ENCODE data around the gene AK9. TPM values are rescaled to one million over a fixed set of nuclear protein-coding genes. Genes with fewer than 3 reads are reported as not detected.

Gene AK9
- total and polyA plus RNA-seq, 7 donors = 2.8 to 23.3 (median 14.3) TPM

DNA sequence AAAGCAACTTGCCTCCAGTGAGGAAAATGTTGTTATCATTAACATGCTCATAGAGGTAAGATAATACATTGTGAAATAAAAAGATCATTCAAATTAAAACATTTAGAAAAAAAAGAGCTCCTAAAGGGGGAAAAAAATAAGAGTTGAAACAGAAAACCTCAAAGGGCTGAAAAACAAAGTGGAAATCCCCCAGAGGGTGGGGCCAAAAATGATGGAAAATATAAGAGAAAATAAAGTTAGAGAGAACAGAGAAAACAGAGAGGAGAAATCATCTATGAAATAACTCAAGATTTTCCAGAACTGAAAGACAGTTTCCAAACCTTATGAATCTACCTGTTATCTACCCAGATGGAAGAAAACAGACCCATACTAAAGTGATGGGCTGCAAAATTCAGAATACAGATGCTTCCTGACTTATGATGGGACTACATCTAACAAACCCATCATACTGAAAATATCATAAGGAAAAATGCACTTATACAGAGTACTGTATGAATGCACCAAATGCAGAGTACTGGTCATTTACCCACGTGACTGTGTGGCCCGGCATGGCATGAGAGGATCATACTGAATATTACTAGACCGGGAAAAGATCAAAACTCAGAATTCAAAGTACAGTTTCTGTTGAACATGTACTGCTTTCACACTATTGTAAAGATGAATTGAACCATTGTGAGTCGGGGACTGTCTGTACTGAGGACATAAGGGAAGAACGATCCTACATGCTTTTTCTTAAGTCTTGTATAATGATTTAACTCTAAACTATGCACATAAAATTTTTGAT, 212.0 kb downstream of the AK9 start:
- peaks cover 0 to 45% (median 6%) of the 10 kb centered on the region in 4 donors for H3K36me3 ChIP-seq
- no peaks in the 10 kb centered on the region for H3K9me3 ChIP-seq
- 58 to 69% methylated on average over 5 of the region's 5 CpGs for WGBS, 2 donors
- H3K4me3 ChIP-seq = peak overlapping the region in 1 of 4 donors; percentile 4
- H3K27ac ChIP-seq = no peak overlapping the region
- peaks cover 3 to 55% (median 46%) of the 10 kb centered on the region in 4 donors for H3K4me1 ChIP-seq
- intact Hi-C loops (cut with DNase I) = no loop called here
- no peaks in the 10 kb centered on the region for H3K27me3 ChIP-seq
- no peak for DNase-seq
- TF ChIP-seq EP300 (IDR thresholded peaks at IDR 0.05) = no peak
- TF ChIP-seq, protein P1, sequence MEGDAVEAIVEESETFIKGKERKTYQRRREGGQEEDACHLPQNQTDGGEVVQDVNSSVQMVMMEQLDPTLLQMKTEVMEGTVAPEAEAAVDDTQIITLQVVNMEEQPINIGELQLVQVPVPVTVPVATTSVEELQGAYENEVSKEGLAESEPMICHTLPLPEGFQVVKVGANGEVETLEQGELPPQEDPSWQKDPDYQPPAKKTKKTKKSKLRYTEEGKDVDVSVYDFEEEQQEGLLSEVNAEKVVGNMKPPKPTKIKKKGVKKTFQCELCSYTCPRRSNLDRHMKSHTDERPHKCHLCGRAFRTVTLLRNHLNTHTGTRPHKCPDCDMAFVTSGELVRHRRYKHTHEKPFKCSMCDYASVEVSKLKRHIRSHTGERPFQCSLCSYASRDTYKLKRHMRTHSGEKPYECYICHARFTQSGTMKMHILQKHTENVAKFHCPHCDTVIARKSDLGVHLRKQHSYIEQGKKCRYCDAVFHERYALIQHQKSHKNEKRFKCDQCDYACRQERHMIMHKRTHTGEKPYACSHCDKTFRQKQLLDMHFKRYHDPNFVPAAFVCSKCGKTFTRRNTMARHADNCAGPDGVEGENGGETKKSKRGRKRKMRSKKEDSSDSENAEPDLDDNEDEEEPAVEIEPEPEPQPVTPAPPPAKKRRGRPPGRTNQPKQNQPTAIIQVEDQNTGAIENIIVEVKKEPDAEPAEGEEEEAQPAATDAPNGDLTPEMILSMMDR (IDR thresholded peaks at IDR 0.05) = no peak
- TF ChIP-seq POLR2A (IDR thresholded peaks at IDR 0.05) = no peak
- no peak for TF ChIP-seq POLR2AphosphoS5 (IDR thresholded peaks at IDR 0.05)

DNA sequence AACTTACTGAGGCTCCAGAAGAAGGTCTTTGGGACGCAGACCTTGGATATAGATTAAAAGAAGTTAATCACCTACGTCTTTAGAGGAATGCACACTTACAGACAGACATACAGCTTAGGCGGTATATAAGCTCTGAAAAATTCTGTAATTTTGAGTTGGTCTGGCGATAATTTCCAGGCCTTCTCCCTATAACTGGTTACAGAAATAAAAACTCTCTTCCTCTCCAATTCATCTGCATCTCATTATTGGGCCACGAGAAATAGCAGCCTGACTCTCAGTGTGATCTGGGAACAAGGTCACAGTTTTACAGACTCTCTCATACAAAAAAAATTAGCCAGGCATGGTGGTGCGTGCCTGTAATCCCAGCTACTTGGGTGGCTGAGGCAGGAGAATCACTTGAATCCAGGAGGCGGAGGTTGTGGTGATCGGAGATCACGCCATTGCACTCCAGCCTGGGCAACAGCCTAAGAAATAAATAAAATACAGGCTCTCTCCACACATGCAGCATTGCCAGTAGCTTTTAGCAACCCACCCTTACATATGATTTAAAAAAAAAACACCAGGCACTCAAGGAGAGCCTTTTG, 212.7 kb downstream of the AK9 start:
- Histone ChIP-seq H3K9me3 (no peaks in the 10 kb centered on the region), H3K27me3 (no peaks in the 10 kb centered on the region), H3K4me3 (no peak overlapping the region), H3K36me3 (peaks cover 0 to 53% (median 13%) of the 10 kb centered on the region in 4 donors), H3K4me1 (peaks cover 3 to 55% (median 46%) of the 10 kb centered on the region in 4 donors), H3K27ac (no peak overlapping the region)
- WGBS, 2 donors = 89 to 92% methylated on average over 9 of the region's 9 CpGs
- DNase-seq = no peak
- TF ChIP-seq POLR2A (IDR thresholded peaks at IDR 0.05) (no peak), EP300 (IDR thresholded peaks at IDR 0.05) (no peak), POLR2AphosphoS5 (IDR thresholded peaks at IDR 0.05) (no peak)
- TF ChIP-seq, protein P1 (IDR thresholded peaks at IDR 0.05) = no peak
- intact Hi-C loops (cut with DNase I) = no loop called here

DNA sequence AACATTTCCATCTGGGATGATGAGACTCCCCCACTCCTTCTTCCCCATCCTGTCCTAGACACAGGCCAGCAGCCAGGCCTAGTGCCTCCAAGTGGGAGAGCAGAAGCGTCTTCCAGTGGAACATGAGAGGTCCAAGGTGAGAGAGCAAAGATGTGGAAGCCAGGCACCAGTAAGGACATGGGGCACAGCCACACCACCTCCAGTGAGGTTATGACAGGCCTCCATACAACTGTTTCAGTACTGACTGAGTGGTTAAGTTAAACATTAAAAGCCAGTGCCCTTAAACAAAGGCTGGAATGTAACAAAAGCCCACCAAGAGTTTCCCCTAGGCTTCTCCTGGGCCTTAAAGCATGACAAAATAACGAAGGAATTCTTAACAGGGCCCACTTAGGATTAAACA, 213.3 kb downstream of the AK9 start:
- Histone ChIP-seq H3K9me3 (no peaks in the 10 kb centered on the region), H3K36me3 (peaks cover 0 to 58% (median 19%) of the 10 kb centered on the region in 4 donors), H3K4me3 (no peak overlapping the region), H3K4me1 (peaks cover 3 to 55% (median 46%) of the 10 kb centered on the region in 4 donors), H3K27ac (no peak overlapping the region), H3K27me3 (no peaks in the 10 kb centered on the region)
- intact Hi-C loops (cut with DNase I) = no loop called here
- no peak for DNase-seq
- no peak for TF ChIP-seq EP300 (IDR thresholded peaks at IDR 0.05)
- TF ChIP-seq, protein P1 (IDR thresholded peaks at IDR 0.05) = no peak
- TF ChIP-seq POLR2A (IDR thresholded peaks at IDR 0.05) = no peak
- TF ChIP-seq POLR2AphosphoS5 (IDR thresholded peaks at IDR 0.05) = no peak
- 73 to 76% methylated on average over 2 of the region's 2 CpGs for WGBS, 2 donors

DNA sequence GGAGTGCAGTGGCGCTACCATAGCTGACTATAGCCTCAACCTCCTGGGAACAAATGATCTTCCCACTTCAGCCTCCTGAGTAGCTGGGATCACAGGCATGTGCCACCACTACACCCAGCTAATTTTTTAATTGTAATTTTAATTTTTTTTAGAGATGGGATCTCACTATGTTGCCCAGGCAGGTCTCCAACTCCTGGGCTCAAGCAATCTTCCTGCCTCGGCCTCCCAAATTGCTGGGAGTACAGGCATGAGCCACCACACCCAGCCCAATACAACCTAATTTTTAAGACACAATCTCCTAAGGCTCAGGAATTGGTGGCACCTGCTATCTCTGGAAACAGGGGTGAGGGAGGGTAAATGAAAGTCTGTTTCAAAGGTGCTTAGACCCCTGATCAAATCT, 213.8 kb downstream of the AK9 start:
- H3K4me1 ChIP-seq = peaks cover 3 to 51% (median 43%) of the 10 kb centered on the region in 4 donors
- WGBS, 2 donors = 96% methylated on average over 2 of the region's 2 CpGs

More for the DNA sequence above, 213.8 kb downstream of the AK9 start:
- Histone ChIP-seq H3K27me3 (no peaks in the 10 kb centered on the region), H3K9me3 (no peaks in the 10 kb centered on the region), H3K4me3 (no peak overlapping the region), H3K27ac (no peak overlapping the region), H3K36me3 (peaks cover 0 to 64% (median 21%) of the 10 kb centered on the region in 4 donors)
- intact Hi-C loops (cut with DNase I) = no loop called here
- TF ChIP-seq EP300 (IDR thresholded peaks at IDR 0.05) (no peak), POLR2A (IDR thresholded peaks at IDR 0.05) (no peak), POLR2AphosphoS5 (IDR thresholded peaks at IDR 0.05) (no peak)
- TF ChIP-seq, protein P1 (IDR thresholded peaks at IDR 0.05) = no peak
- DNase-seq = no peak
